Endothelial cell of hepatic sinusoid (primary cell): ENCODE measurements around the gene FSHR.

ENCODE experiments used
- in situ Hi-C: cut with HindIII; loops from 2 replicates; pipeline ENCODE4 v1.10.0; 2017; ENCODE audit warnings: low sequenced_read_pairs

Gene FSHR

GRCh38 chr2:49033394-49034185 is 120.7 kb downstream of the FSHR start:
- in situ Hi-C loops, result no loop called here

GRCh38 chr2:49032936-49033335 is 121.4 kb downstream of the FSHR start:
- in situ Hi-C loops, result no loop called here

DNA sequence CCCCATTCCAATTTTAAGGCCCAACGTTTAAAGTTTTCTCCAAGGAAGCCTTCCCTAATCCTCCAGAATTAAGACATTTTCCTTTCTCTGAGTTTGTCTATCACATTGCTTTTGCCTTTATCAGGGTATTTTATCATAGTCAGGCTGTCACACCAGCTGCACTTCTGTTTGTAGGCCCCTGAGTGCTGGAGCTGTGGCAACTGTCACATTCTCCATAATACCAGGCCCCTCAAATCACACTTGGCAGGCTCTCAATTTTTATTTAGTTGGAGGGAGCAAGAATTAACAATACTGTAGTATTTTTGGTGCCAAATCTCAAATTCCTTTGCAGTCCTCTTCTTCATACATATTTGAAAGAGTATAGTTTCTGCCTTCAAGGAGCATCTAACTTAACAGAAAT is 122.2 kb downstream of the FSHR start:
- in situ Hi-C loops, result no loop called here

DNA sequence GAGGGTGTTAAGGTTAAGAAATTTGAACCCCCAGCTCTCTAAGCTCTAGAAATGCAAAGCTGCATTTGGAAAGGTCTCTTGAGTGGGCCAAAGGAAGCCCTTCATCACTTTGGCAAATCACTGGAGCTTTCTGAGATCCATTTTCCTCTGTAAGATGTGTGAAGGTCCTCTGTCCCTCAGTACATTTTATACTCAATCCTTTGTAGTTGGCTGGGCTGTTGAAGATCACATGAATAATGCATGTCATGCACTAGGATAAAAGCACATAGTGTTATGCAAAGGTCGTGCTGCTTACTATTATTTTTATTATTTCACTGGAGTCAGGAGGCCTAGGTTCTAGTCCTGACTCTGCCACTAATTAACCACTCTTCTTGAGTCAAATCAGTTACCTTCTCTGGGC is 124.9 kb downstream of the FSHR start:
- in situ Hi-C loops, result no loop called here

- in situ Hi-C loops, result no loop called here
Measured at GRCh38 chr2:49028101-49028500, 126.2 kb downstream of the FSHR start.

DNA sequence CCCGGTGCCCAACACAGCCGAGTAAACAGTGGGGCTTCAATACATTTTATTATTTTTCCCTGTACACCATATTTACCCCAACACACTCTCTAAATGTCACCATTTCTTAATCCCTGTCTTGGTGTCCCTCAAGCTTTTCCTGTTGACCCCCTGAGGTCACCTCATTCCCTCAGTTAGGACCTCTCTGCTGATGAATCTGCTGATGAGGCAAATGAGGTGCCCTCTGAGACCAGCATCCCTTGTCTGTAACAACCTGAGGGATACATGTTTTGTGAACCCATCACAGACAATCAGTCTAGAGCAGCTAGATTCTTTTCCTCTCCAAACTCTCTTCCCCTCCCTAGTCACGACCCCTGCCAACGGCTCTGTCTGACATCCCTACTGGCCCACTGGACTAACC is 127.6 kb downstream of the FSHR start:
- in situ Hi-C loops, result no loop called here

- in situ Hi-C loops, result no loop called here
Measured at GRCh38 chr2:49021271-49021670, 133.0 kb downstream of the FSHR start.

DNA sequence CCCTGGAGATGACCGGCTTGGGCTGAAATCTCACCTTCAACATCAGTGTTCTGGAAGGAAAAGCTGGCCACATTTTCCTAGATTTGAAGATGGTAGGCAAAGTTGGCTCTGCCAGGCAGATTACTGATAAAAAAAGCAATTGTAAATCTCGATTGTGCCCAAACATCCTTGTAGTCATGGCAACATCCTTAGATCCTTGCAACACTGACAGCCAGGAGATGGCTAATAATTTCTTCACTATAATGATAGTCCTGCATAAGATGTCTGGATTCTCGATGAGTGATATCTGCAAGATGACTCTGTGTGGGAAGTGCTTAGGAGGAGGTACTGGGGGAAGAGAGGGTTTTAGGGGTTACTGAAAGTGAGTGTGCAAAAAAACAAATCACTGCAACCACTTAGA is 149.1 kb downstream of the FSHR start:
- in situ Hi-C loops, result no loop called here

DNA sequence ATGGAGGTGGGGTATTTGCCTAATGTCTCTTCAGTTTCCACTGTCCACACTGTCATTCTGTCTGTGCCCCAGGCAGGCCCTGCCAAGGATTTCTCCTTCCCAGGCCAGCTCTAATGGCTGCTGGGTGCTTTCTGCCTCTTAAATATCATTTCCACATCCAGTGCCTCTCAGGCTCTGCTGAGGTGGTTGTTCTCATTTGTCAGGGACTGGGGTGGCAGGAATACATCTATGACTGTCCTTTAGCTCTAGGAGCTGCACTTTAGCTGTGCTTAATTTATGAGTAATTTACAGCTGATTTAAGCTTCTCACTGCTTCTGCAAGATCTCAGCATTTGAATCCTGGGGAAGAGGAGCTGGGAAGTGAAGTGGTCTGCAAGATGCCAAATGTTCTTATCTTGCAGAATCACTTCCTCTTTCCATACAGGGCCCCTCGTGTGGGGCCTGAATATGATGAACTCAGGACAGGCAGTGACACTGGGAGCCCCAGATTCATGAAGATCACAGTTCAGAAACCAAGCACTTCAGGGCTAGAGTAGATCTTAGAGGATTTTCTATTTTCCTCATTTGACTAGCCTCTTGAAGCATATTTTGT is 150.2 kb downstream of the FSHR start:
- in situ Hi-C loops, result no loop called here

- in situ Hi-C loops, result no loop called here
Measured at GRCh38 chr2:49003201-49003600, 151.1 kb downstream of the FSHR start.

- in situ Hi-C loops, result no loop called here
Measured at GRCh38 chr2:49002750-49003149, 151.6 kb downstream of the FSHR start.

DNA sequence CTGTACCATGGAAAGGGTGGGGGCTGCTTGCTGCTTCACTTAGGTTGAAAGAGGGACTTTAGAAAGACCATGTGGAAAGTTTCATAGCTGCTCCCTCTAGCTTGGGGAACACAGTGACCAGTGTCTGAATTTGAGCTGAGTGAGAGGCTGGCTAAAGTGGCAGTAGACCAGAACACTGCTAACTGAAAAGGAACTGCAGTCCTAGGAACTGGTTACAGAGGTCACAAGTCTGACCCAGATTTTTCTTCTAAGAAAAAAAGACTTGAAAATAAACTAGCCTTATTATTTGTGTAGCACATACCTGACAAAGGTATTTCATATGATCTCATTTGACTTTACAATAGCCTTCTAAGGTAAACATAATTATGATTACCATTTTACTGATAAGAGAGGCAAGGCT is 153.6 kb downstream of the FSHR start:
- in situ Hi-C loops, result no loop called here

- in situ Hi-C loops, result no loop called here
Measured at GRCh38 chr2:48998449-48998848, 155.9 kb downstream of the FSHR start.

DNA sequence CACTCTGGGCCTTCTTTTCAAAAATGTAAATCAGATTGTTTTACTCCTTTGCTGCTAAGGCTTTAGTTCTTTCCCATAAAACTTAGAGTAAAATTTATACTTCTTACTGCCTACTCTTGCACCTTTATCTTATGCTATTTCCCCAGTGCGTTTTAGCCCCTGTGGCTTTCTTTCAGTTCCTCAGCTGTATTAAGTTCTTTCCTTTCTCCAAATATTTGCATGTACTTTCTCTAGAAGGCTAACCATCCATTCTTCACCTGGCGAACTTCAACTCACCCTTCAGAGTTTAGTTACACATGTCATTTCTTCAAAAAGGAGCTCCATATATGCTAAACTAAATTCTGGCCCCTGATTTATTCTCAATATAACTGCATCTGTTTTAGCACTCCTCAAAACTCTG is 160.7 kb downstream of the FSHR start:
- in situ Hi-C loops, result no loop called here

DNA sequence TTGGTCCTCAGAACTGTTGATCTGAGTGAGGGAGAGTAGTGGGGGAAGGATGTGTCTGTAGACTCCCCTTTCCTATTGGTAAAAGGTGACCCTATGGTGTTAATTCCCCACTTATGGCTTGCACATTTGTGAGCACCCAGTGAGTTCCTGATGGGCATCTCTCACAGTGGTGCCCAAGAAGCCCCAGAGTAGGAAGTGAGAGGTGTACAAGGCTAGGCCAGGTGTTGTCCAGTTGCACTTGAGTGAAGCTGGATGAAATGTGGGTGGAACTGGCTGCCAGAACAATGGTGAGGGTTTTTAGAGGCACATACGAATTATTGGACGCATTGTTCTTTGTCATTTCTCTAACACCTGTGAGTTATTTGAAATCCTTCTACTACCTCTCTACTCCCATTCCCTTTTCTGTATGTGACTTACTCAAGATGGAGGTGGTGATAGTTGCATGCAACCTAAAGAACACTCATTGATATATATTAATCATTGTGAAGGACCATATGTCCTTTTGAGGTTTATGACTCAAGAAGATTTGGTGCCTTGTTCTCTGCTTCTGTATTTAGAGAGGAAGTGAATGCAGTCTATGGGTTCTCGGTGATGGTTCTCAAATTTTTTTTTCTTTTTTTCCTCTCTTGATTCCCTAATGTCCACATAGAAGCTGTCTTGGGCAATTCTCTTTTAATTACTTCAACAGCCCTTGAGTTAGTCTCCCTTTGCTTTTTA is 162.7 kb downstream of the FSHR start:
- in situ Hi-C loops, result no loop called here

- in situ Hi-C loops, result loop anchor here (5.0 kb wide), 1 partner anchor 62 kb away; no protein-coding TSS in a partner anchor
Measured at GRCh38 chr2:48984922-48985321, 169.4 kb downstream of the FSHR start.

DNA sequence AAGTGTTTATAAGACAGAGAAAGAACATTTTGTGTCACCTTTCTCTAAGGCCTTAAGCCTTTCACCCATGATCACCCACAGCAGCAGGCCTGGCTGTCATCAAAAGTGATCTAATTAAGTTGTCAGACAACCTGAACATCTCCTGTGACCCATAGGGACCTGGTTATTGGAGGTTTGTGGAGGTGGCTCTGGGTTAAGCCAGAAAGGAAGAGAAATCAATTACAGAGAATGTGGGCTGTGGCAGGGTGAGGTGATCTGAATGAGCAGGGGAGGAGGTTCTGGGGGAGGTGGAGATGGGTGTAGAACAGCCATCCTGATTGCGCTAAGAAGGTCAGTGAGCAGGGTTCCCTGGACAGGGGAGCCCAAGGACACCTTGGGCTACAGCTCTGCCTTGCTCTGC is 170.8 kb downstream of the FSHR start:
- in situ Hi-C loops, result loop anchor here (5.0 kb wide), 1 partner anchor 64 kb away; no protein-coding TSS in a partner anchor

- in situ Hi-C loops, result loop anchor here (5.0 kb wide), 1 partner anchor 64 kb away; no protein-coding TSS in a partner anchor
Measured at GRCh38 chr2:48982887-48983435, 171.4 kb downstream of the FSHR start.

GRCh38 chr2:48980846-48981245 is 173.5 kb downstream of the FSHR start:
- in situ Hi-C loops, result loop anchor here (5.0 kb wide), 1 partner anchor 66 kb away; no protein-coding TSS in a partner anchor

- in situ Hi-C loops, result loop anchor here (5.0 kb wide), 1 partner anchor 68 kb away; no protein-coding TSS in a partner anchor
Measured at GRCh38 chr2:48979691-48980090, 174.6 kb downstream of the FSHR start.

DNA sequence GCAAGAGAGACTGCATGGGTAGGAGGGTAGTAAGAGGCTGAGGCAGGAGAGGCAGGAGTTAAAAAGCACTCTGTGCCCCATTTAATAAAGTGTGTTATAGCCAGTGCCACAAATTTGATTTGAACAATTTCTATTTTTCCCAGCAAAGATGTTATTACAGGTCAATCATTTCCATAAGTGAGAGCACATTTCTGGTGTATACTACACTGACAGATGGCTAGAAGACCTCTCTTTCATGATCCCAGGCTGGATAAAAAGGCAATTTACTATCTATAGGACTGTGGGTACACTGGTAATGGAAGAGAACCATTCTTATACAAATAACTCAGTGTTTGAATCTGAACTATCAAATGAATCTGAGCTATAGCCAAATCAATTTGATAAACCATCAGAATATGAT is 176.2 kb downstream of the FSHR start:
- in situ Hi-C loops, result no loop called here
